Measurements from ENCODE around the gene SGSH.

DNA sequence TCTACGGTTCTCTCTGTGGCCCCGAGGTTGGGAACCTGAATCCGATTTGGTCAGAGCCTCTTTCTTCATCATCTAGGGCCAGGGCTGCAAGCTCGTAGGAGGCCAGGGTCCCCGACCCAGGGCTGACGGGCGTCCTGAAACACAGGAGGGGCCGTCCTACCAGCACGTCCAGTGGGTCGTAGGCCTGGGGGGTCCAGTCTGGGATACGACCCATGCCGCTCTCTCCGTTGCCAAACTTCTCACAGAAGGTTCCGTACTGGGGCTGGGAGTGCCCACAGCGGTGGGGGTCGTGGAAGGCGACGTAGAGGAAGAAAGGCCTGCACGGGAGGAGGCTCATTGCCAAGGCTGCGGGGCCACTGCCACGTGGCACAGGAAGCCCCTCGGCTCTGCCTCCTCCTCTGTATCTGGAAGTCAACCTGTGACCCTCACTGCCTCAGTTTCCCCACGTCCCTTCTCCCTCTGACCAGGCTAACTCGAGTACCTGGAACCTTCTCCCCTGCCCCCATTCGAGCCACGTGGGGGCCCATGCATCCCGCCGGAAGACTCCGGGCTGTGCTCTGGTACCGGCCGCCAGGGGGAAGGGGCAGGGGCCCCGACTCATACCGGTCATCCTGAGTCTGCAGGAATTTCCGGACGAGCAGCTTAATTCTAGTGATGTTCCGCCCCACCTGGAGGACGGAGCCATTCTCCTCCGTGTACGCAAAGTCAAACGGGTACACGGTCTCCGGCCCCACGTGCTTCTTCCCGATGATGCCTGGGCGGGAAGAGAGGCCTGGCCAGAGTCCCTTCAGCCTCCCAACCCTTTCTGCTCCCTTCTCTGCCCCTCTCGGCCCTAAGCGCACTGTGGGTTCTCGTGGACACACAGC is 5.9 kb downstream of the SGSH start:
- TF ChIP-seq, protein P1, sequence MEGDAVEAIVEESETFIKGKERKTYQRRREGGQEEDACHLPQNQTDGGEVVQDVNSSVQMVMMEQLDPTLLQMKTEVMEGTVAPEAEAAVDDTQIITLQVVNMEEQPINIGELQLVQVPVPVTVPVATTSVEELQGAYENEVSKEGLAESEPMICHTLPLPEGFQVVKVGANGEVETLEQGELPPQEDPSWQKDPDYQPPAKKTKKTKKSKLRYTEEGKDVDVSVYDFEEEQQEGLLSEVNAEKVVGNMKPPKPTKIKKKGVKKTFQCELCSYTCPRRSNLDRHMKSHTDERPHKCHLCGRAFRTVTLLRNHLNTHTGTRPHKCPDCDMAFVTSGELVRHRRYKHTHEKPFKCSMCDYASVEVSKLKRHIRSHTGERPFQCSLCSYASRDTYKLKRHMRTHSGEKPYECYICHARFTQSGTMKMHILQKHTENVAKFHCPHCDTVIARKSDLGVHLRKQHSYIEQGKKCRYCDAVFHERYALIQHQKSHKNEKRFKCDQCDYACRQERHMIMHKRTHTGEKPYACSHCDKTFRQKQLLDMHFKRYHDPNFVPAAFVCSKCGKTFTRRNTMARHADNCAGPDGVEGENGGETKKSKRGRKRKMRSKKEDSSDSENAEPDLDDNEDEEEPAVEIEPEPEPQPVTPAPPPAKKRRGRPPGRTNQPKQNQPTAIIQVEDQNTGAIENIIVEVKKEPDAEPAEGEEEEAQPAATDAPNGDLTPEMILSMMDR (IDR thresholded peaks at IDR 0.05; ENCODE audit: low read length), result no peak
- TF ChIP-seq EZH2 (IDR thresholded peaks at IDR 0.05; ENCODE audit: borderline replicate concordance, low read length), result no peak
